ELF-1 (cell line): ENCODE measurements around the gene TOR4A.
"Not testable (repeated sequence)": the region's sequence is repeated elsewhere in the genome, so short reads cannot be mapped to it uniquely, and the experiment has no call there.

ENCODE experiments used
- DNase-seq: peaks from one replicate; pipeline ENCODE4 v3.0.0-alpha.2; 2016; ENCODE audit warnings: low read depth, low spot score

Gene TOR4A

DNA sequence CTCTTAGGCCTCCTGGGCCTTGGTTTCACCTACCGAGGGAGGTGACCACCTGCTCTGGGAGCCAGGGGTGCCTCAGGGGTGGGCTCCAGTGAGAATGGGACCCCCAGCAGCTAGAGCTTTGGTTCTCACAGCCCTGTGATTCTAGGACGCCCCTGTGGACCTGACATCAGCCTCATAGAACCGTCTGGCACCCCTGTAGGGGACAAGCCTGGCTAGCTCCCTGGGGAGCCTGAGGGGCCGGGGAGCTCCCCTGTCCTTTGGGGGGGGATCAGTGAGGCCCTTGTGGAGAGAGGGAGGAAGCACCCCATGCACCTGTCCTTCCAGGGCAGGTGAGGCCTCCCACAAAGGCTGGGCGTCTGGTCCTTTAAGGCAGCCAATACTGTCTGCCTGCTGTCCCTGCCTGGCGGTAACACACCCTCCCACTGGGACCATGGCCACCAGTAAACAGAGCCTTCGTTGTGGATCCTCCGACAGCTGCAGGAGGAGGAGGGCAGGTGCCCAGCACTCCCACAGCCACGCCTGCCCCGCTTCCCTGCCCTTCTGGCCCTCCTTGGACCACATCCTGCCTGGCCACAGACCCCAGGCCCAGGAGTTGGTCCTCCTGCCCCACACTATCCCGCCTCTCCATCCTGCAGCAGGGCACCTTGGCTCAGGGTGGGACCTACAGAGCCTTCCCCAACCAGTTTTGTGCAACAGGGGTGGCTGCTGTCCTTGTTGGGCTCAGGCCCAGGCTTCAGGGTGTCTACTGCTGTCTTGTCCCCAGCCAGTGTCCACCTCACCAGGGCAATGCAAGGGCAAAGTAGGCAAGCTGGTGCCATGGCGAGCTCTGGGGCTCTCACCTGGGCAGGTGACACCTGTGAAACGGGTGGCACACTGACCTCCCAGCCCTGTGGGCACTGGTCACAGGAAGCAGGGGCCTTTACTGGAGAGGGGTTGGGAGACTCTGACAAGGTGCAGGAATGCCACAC is 39.5 kb upstream of the TOR4A start:
- no peak for DNase-seq

DNA sequence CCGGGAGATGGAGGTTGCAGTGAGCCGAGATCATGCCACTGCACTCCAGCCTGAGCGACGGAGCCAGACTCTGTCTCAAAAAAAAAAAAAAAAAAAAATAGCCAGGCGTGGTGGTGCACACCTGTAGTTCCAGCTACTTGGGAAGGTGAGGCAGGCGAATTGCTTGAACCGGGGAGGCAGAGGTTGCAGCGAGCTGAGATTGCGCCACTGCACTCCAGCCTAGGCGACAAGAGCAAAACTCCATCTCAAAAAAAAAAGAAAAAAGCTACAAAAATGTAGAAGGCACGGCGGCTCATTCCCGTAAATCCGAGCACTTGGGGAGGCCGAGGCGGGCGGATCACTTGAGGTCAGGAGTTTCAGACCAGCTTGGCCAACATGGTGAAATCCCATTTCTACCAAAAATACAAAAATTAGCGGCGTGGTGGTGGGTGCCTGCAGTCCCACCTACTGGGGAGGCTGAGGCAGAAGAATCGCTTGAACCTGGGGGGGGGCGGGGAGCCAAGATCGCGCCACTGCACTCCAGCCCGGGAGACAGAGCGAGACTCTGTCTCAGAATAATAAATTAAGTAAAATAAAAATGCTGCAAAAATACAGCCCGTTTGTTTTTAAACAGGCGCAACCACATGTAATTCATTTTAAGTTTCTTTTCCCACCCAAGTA is 37.9 kb upstream of the TOR4A start:
- not testable (repeated sequence) for DNase-seq

DNA sequence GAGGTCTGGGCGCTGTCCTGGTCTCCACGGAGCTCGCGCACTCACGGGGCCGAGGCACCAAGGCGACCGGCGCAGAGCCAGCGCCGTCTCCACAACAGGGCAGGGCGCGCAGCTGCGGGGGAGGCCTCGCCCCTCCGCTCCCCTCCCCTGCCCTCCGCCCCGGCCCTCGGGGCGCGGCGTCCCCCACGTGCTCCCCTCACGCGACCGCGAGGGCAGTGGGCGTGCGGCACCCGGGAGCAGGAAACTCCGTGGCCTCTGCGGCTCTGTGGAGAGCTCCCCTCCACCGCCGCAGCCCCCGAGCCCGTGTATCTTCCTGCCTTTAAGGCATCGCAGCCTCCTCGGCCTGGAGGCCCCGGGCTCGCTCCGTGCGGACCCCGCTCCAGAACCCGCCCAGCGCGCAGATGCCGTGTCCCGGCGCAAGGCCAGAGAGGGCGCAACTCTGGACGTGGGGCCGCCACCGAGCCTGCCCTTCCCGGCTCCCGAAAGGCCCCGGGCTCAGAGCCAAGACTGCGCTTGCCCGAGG is 37.1 kb upstream of the TOR4A start:
- DNase-seq, result no peak

DNA sequence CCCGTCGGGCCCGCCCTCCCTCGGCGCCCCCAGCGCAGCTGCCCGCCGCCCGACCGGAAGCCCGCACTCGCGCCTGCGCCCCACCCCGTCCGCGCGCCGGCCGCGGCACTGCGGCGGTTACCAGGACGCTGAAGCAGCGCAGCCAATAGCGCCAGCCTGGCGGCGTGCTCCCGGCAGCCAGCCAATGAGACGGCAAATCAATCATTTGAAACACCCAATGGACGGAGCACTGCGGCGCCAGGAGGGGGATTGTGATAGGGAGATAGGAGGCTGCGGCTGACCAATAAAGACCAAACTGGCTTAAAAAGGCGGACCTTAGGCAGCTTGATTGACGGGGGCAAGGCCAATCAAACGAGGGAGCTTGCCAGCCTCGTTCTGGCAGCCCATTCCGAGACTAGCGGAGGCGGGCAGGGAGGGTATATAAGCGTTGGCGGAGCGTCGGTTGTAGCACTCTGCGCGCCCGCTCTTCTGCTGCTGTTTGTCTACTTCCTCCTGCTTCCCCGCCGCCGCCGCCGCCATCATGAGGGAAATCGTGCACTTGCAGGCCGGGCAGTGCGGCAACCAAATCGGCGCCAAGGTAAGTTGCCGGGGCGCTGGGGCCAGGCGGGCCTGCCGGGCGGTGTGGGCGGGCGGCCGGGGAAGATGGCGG is 36.6 kb upstream of the TOR4A start, which contains the start of gene TUBB4B:
Gene TUBB4B (plus strand): TSS at position 447 of the 649 bp plus-strand sequence. CDS start 74 bp downstream, at position 521.
- DNase-seq, result peak; percentile 100

DNA sequence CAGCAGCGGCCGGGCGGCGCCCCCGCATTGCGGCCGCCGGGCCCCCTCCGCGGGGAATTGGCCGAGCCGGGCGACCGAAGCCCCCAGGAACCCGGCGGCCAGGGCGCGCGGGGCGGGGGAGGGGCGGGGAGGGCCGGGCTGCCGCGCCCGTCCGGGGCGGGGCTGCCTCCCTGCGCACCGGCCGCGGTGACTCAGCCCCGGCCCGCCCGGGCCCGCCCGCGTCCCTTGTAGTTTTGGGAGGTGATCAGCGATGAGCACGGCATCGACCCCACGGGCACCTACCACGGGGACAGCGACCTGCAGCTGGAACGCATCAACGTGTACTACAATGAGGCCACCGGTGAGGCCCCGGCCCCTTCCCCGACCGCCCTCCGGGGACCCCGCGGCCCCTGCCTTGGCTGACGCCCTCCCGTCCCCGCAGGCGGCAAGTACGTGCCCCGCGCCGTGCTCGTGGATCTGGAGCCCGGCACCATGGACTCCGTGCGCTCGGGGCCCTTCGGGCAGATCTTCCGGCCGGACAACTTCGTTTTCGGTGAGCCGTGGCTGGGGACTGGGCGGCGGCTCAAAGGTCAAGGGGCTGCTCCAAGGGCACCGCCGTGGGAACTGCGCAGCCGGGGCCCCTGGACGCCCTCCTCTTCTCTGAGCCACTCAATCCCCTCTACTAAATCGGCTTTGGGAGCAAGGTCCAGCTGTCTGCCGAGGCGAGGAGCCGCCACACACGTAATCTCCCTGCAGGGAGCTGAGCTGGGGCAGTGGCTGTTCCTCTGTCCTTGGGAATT is 35.8 kb upstream of the TOR4A start:
- no peak for DNase-seq

DNA sequence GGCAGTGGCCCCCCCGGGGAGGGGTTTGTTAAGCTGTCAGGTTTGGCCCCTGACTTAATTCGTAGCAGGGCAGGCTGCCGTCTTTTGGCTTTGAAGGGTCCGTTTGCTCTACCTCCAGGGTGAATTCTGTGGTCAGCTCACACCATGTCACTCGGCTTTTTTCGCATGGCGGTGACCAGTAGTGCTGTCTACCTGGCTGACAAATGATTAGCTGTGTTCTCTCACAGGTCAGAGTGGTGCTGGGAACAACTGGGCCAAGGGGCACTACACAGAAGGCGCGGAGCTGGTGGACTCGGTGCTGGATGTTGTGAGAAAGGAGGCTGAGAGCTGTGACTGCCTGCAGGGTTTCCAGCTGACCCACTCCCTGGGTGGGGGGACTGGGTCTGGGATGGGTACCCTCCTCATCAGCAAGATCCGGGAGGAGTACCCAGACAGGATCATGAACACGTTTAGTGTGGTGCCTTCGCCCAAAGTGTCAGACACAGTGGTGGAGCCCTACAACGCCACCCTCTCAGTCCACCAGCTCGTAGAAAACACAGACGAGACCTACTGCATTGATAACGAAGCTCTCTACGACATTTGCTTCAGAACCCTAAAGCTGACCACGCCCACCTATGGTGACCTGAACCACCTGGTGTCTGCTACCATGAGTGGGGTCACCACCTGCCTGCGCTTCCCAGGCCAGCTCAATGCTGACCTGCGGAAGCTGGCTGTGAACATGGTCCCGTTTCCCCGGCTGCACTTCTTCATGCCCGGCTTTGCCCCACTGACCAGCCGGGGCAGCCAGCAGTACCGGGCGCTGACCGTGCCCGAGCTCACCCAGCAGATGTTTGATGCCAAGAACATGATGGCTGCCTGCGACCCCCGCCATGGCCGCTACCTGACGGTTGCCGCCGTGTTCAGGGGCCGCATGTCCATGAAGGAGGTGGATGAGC is 35.0 kb upstream of the TOR4A start:
- no peak for DNase-seq

DNA sequence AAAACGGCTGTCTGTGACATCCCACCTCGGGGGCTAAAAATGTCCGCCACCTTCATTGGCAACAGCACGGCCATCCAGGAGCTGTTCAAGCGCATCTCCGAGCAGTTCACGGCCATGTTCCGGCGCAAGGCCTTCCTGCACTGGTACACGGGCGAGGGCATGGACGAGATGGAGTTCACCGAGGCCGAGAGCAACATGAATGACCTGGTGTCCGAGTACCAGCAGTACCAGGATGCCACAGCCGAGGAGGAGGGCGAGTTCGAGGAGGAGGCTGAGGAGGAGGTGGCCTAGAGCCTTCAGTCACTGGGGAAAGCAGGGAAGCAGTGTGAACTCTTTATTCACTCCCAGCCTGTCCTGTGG is 34.3 kb upstream of the TOR4A start:
- DNase-seq, result not testable (repeated sequence)

DNA sequence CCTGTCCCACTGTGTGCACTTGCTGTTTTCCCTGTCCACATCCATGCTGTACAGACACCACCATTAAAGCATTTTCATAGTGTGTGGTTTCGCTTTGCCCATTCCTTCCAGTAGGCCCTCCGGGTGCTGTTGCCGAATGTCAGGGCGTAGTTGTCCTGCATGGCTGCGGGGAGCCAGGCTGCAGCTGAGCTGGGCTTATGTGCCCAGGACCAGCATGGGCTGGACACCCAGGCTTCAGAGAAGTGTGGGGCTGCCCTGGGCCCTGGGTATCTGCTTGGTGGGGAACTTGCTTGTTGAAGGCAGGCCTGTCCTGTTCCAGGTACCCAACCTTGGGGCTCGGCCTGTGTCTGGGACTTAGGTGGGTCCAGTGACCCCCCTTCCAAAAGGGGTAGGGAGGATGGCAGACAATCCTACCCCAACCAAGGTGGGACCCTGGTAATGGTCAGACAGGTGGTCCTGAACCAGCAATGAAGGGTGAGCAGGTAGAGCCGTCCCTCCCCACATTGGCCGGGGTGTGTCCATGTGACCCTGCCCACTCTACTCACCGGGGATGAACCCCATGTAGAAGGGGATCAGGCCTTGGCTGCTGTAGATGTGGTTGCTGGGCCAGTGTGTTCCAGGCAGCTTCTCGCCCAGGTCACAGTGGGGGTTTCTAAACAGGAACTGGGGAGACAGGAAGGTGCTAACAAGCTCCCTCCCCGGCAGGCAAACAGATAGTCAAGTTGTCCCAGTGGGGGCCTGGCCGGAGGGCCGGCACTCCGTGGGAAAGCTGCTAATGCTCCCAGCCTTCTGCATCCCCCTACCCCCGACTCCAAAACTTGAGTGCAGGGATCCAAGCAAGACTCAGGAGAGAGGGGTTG is 33.7 kb upstream of the TOR4A start:
- DNase-seq, result no peak

DNA sequence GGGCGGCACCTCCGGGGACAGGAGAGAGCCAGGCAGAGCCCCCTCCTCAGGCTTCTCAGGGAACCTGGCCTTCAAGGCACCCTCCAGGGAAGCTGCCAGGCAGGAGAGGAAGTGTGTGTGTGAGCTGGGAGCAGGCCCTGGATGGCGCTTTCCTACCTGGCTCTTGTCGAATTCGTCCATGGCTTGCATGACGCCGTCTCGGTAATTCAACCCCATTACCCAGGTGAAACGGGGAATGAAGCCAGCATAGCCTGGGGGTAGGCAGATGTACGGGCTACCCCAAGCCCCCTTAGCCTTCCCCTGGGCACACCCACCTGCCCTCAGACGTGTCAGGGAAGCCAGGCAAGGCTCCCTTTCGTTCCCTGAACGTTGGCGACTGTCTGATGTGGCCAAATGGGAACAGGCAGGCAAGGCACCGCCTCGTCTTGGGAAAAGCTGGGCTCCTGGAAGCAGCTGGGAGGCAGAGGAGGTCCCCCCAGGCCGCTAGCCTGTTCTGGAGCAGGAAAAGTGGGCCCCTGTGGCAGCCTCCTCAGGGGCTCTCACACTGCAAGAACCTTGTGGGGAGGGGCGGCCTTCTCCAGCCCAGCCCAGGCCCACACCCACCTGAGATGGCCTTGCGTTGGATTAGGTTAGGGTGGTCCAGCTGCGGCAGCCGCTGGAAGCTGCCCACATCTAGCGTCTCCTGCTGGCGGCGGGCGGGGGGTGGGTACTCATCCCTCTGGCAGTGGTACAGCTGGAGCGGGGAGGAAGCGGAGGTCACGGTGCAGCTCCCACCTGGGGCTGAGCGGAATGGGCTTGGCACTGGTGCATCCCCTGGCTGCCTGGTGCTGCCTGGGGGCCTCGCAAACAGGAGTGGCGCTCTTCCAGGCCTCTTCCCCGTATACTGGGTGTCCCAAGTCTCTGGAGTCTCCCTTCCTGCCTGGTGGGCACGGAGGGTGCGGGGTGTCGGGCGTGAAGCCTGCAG is 32.8 kb upstream of the TOR4A start:
- DNase-seq, result peak; percentile 70

DNA sequence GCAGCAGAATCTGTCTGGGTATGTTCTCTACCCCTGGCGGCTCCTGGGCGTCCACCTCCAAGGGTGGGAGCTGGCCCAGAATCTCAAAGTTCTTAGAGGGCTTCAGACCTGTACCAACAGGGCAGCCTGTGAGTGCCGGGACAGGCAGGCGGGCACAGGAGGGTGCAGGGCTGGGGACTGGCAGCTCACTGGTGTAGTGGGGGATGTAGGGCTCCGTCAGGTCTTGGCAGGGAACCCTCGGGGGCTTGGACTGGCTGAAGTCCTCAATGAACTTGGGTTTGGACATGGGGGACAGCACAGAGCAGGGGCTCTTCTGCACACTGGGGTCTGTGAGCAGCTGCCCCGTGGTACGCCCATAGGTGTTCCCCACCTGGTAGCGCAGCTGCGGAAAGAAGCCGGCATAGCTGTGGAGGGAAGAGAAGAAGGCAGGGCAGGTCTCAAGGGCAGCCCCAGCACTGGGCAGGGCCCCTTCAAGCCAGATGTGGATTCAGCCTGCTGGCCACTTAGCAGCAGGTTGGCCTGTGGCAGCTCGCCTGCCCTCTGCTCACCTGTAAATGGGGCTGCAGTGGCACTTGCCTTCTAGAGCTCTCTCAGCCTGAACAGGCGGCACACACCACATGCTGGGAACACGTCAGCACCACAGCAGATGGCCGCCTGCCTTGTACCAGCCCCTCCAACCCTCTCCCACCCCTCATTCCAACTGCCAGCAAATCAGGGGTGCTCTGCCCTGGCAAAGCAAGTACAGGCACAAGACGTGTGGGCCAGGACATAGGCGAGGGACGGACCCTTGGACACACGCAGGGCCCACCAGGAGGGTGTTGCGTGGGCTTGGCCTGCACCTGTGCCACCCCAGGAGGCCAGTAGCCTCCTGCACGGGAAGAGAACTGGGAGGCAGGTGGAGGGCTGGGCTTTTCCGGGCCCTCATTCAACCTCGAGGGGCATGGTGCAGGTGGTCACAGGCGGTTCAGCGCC is 31.8 kb upstream of the TOR4A start:
- no peak for DNase-seq

DNA sequence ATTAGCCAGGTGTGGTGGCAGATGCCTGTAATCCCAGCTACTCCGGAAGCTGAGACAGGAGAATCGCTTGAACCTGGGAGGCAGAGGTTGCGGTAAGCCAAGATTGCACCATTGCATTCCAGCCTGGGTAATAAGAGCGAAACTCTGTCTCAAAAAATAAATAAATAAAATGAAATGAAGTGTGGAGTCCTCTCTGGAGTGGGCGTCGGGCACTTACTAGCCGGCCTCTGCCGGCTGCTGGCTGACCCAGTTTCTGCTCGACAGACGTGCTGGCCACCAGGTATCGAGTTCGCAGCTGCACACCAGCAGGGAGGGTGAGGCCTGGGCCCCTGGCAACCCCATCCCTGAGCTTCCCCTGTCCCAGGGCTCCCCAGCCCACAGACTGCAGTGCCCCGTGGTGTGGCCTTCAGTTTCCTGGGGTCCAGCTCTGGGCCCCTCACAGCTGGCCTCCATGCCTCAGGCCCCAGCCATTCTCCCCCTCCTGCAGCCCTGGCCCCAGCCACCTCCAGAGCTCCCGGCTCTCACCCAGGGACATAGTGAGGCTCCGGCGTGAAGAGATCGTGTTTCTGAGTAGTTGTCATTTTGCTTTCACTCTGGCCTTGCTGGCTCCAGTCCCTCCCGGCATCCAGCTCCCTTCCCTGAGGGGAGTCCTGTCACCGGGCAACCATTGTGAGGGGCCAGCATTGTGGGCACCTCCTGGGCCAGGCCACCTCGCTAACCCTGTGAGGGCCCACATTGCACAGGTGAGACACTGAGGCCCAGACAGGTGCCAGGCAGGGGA is 30.2 kb upstream of the TOR4A start:
- DNase-seq, result no peak

DNA sequence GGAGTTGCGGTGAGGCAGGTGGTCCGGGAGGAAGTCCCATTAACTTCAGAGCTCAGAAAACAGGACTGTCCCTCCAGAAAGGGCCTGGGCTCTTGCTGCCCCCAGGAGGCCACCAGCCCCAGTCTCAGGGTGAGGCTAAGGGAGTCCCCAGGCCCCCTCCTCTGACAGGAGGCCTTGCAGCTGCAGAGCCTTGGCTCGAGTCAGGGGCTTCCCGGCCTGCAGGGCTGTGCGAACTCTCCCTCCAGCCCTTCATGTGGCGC is 29.7 kb upstream of the TOR4A start:
- DNase-seq, result no peak

DNA sequence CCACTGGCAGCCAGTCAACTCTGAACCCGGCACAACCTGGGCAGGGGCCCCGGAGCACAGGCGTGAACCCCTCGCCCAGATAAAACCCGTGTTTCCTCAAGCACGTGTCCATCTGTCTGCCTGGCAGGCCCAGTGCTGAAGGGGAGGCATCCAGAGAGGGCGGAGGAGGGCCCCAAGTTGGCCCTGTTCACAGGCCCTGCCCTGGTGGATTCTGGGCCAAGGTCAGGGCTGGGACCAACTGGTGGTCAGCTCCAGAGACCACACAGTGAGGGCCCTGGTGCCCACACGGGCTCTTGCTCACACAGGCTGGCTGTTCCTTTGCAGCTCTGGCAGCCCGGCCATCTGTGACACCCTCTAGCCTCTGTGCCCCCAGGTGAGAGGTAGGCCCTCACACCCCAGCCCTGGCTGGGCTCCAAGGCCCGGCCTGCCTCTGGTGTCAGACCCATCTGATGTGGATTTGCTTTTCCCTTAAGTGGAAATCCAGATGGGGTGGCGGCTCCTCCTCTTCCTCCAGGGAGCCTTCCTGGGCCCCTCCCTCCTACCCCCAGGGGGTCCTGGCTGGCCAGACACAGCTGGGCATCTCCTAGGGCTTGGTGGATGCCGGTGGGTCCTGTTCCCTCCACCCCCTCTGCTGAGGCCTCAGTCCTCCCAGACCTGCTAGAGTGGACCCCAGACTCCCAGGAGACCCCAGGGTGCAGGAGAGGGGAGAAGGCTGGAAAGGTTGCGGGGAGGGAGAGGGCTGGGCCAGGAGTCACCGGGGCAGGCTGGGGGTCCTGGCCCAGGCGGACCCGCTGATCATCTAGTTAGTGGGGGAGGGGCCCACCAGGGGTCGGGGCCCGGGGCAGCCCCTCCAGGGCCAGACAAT is 27.0 kb upstream of the TOR4A start:
- DNase-seq, result no peak

DNA sequence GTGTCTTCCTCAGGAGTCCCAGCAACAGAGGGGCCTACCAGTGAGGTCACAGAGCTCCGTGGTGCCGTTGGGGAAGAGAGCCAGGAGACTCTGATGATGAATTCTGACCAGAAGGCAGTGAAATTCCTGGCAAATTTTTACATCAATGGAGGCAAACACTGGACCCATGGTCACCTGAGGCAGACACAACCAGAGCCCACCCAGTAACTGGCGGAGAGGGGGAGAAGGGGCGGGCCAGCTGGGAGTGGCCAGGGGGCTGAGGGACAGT is 26.4 kb upstream of the TOR4A start, which contains the start of gene STPG3:
Gene STPG3 (plus strand): TSS at position 93 of the 268 bp plus-strand sequence. CDS start 1 bp downstream, at position 94.
- DNase-seq, result no peak

DNA sequence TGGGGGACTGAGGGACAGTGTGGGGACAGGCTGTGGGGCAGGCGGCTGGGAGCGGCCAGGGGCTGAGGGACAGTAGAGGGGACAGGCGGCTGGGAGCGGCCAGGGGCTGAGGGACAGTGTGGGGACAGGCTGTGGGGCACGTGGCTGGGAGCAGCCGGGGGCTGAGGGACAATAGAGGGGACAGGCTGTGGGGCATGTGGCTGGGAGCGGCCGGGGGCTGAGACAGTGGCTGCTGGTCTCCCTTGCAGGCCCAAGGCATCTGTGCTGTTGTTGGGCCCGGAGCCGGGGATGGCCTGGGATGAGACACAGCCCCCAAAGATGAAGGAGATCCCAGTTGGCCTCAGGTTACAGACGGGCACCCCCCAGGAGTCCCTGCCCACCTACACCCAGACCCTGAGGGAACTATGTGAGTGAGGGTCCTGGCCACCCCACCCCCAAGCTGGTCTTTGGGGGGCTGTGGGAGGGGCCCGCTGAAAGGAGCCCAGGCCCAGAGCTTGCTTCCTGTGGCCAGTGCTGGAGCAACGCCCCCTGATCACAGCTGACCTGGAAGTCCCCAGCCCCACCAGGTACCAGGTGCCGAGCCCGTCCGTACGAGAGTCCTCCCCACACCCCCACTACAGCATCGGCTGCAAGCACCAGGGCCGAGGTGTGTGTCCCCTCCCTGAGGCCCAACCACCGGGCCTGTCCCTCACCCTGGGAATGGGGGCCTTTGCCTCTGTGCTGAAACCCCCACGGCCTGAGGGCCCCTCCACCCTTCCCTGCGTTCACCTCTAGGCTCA is 25.8 kb upstream of the TOR4A start:
- DNase-seq, result no peak
